Right lung (tissue), 5 donors: Measurements from ENCODE around the gene DHRS1. TPM values are rescaled to one million over a fixed set of nuclear protein-coding genes. Genes with fewer than 3 reads are reported as not detected.
"Not testable (repeated sequence)": the region's sequence is repeated elsewhere in the genome, so short reads cannot be mapped to it uniquely, and the experiment has no call there.

ENCODE experiments used
- DNase-seq, 2 donors: peaks; one replicate each; pipeline ENCODE4 v3.0.0-alpha.2; 2013
- polyA plus RNA-seq, 5 donors: library from polyadenylated mRNA; unstranded; fragments of 120-200 nt; gene quantifications; one replicate each; pipeline versions ENCODE4 v1.2.1 to v1.2.3, GENCODE V29; 2013; ENCODE audit warnings: inconsistent platforms in 1 of 5, low replicate concordance in 1 of 5; ENCODE audit not compliant: insufficient read length in 5 of 5, insufficient read depth in 1 of 5

Gene DHRS1
- polyA plus RNA-seq, 5 donors: 38.8 to 54.7 (median 43.2) TPM

- no peak for DNase-seq
Measured at GRCh38 chr14:24330973-24331674, 31.5 kb upstream of the DHRS1 start.

- DNase-seq: no peak
Measured at GRCh38 chr14:24329736-24330135, 30.2 kb upstream of the DHRS1 start.

GRCh38 chr14:24329073-24329663 is 29.6 kb upstream of the DHRS1 start:
- no peak for DNase-seq

GRCh38 chr14:24327914-24328313 is 28.3 kb upstream of the DHRS1 start:
- not testable (repeated sequence) for DNase-seq

GRCh38 chr14:24327303-24327702 is 27.7 kb upstream of the DHRS1 start:
- no peak for DNase-seq

- no peak for DNase-seq
Measured at GRCh38 chr14:24325963-24326362, 26.4 kb upstream of the DHRS1 start.

- no peak for DNase-seq
Measured at GRCh38 chr14:24325041-24325530, 25.5 kb upstream of the DHRS1 start.

- no peak for DNase-seq
Measured at GRCh38 chr14:24324024-24324423, 24.4 kb upstream of the DHRS1 start.

GRCh38 chr14:24323341-24323740 is 23.8 kb upstream of the DHRS1 start:
- no peak for DNase-seq

- DNase-seq: no peak
Measured at GRCh38 chr14:24322672-24323071, 23.1 kb upstream of the DHRS1 start.

GRCh38 chr14:24321212-24321975 is 21.8 kb upstream of the DHRS1 start:
- no peak for DNase-seq

GRCh38 chr14:24317141-24317928 is 17.8 kb upstream of the DHRS1 start:
- DNase-seq: no peak

- no peak for DNase-seq
Measured at GRCh38 chr14:24316597-24316950, 17.0 kb upstream of the DHRS1 start.

- DNase-seq: no peak
Measured at GRCh38 chr14:24315807-24316596, 16.4 kb upstream of the DHRS1 start.

GRCh38 chr14:24315243-24315806 is 15.7 kb upstream of the DHRS1 start:
- no peak for DNase-seq

- DNase-seq: no peak
Measured at GRCh38 chr14:24314377-24315193, 15.0 kb upstream of the DHRS1 start.

GRCh38 chr14:24313913-24314312 is 14.3 kb upstream of the DHRS1 start:
- no peak for DNase-seq

- no peak for DNase-seq
Measured at GRCh38 chr14:24312736-24313507, 13.3 kb upstream of the DHRS1 start.
